HK-2 (cell line): ENCODE data around the gene METTL16.

Experiments used
- DNase-seq: peaks from one replicate; pipeline ENCODE4 v3.0.0-alpha.2; 2018; ENCODE audit not compliant: unreplicated experiment

METTL16 gene

DNA sequence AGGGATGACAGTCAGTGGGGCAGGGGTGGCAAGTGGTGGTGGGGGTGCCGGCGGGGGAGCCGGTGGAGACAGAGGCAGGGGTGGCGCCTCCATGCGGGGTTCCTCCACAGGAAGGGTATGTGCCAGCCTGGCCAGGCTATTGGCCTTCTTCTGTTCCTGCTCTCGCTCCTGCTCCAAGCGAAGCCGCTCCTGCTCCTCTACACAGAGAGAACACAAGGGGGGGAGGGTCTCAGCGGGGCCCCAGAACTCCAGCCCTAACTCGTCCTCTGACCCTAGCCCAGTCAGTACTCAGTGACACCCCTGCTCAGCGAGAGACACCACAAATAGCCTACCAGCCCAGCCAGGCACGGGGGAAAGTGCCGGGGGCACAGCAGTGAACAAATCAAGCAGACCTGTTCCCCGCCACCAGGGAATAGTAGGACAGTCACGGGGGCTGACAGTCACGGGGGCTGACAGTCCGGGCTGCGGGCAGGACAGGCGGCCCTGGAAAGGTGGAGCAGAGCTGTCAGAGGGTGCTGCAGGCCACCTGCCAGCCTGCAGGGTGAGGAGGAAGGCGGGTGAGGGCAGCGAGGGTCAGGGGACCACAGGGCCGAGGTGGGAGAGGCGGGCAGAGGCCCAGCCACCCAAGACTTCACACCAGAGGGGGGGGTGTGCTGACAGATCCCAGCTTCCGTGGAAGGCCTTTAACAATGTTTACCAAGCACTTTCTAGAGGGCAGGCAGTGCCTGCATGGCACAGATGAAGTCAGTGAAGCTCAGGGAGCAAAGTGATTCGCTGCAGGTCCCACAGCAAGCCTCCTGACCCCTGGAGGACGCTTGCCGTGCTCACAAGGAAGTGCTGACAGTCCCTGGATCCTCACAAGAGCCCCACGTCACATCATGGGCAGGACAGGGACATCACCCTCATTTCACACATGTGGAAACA is 116.2 kb downstream of the METTL16 start:
- peak; percentile 64 for DNase-seq

DNA sequence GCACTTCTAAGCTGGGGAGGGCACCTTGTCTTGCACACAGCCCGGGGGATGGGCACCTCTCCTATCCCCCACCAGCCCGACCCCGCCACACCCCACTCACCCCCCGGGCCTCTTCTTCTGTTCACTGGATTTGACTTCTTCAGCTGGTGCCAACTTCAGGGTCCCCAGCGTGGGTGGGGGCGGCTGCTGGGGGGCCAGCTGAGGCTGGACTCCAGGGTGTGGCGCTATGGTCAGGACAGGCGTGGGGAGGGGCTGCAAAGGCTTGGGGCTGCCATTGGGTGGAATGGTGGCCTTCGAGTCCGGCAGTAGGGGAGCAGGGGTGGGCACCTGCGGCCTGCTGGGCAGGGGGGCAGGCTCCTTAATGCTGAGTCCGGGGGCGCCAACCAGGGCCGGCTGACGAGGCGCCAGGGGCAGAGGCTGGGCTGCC is 116.9 kb downstream of the METTL16 start:
- no peak for DNase-seq

DNA sequence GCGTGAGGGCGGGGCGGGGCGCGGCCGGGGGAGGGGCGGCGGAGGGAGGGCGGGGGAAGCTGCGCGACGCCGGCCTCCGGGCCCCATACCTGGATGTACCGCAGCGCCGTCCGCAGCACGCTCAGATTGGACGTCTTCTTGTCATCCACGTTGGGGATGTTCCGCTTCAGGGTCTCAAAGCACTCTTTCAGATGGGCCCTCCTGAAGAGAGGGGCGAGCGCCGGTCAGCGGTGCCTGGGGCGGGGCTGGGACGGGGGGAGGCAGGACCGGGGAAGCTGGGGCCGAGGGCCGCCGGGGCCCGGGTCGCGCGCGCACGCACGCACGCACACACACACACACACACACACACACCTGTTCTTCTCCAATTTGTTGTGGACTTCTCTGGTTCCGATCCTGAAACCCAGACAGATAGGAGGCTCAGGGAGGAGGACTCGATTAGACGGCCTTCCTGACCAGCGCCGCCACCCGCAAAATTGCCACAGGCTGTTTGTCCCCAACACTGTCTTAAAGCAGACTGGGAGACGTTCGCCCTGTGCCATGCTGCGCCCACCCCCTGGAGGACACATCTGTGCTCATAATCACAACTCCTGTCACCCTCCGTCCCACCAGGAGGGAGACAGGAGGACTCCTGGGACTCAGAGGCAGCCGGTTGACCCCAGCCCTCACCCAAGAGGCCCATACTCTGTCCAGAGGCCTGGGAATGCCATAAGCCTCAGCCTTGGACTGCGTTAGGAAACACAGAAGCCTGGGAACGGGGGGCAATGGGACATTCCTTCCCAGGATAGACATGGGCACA is 117.5 kb downstream of the METTL16 start:
- DNase-seq = no peak

DNA sequence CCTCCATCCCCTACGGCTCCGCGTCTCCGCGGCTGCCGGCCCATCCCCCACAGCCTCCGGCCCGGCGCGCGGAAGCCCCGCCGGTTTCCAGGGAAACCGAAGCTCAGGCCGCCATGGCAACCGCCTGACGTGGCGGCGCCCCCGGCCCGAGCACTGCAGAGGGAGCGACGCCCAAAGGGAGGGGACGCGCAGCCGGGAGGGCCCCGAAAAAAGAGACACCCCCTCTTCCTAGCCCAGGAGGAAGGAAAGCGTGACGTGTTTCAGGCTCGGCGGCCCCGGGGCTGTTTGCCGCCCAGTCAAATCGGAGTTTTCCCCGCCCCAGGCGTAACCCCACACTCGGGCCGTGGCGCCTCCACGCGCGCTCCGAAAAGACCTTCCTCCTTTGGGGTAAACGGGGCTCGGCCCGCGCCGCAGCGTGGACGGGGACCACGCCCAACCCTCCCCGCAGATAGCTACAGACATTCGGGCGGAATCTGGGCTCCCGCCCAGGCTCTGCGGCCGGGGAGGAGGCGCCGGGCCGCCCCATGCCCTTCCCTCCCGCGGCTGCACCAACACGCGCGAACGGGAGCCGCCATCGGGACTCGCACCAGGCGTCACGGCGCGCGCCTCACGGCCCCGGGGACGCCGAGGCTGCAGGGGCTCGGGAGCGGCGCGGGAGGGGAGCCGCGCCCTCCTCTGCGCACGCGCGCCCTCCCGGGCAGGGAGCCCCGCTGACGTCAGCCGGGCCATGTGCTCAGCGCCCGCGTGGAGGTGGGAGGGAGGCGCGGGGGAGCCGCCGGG is 118.3 kb downstream of the METTL16 start:
- peak; percentile 84 for DNase-seq

DNA sequence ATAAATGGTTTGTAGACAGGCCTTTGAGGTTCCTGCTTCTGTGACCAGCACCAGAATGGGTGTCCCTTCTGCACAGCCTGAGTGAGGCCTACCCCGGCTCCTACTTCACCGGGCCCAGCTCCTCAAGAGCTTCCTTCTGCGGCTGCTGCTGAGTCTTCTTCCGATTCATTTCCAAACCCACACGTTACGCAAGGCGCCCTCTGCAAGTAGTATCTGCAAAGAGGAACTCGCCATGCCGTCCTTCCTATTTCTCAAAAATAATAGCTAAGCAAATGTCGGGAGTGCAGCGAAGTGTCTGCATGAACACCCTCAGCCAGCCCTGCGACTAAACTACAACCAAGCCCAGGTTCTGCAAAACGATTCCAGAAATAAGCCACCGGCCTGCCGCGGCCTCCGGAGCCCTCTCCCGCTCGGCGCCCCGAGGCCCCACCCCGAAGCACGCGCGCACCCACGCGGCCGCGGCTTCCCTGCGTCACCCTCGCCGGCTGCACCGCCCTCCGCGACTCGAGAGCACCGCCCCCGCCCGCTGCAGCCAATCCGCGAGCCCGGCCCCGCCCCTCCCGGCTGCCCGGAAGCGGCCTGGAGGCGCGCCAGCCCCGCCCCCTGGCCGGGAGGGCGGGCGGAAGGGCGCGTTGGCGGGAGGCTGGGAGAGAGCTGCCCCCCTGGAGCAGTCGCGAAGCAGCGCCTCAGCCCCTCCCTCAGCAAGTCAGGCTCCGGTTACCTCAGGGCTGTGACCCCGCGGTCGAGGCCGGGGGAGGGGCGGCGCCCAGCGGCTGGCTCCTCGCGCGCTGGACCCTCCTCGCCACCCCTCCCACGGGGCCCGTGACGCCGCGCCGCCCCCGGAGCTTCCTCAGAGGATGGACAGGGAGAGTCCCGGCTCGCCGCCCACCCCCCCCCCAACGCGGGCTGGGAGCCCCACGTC is 119.2 kb downstream of the METTL16 start:
- DNase-seq = peak; percentile 97

DNA sequence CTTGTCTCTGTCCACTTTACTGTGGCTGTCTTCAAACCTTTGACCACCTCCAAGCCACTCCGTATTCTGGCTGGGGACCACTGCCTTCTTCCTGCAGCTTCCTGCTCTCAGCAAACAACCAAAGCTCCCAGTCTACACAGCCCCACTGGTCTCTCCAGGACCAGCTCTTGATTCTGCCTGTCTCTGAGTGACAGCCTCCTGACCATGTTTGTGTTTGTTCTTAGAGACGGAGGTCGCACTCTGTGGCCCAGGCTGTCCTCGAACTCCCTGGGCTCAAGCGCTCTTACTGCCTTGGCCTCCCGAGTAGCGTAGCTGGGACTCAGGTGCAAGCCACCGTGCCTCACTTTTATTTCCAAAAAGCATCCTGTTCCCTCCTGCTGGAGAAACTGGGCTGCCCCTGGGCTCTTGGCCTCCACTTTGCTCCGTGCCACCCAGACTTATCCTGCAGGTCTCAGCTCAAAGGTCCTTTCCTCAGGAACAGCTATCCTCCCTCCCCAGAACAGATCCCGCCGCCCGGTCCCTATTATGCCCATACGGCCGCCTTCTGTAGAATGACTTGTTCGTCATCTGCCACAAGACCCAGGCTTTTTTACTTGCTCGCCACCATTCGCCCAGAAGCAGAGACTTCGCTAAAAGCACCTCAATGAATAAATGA is 120.0 kb downstream of the METTL16 start:
- DNase-seq = no peak

DNA sequence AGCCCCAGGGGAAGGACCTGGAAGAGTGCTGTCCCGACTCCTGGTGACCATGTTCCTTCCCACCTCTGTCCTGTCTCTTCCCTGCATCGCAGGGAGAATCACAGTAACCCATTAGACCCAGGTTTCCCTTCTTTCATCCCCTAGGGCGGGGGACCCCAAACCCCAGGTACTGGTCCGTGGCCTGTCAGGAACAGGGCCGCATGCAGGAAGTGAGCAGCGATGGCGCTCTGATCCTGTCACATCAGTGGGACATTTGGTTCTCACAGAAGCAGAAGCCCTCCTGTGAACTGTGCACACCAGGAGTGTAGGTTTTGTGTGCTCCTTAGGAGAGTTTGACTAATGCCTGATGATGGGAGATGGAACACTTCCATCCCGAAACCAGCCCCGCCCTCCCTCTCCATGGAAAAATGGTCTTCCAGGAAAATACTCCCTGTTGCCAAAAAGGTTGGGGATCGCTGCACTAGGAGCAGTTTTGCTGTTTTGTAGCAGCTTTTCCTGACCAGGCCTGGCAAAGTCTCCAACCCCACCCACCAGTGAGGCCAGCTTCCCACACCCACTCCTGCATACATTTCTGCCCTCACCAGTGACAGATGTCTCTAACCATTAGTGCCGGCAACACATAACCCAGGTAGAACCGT is 121.4 kb downstream of the METTL16 start:
- DNase-seq = no peak

DNA sequence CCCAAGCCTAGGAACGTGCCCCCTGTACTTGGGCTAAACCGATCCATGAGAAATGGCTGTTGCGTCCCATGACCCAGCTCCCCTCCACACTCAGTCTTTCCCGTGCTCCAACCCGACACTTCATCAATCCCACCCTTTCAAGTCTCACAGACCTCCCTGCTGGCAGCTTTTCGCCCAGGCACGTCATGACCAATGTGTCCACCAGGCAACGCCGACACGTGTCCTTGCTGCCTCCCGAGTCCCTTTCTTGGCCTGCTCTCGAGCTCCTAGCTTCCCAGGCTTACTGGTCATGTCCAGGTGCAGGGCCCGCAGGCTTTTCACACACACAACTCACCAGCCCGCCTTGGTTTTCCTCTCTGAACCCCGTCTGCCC is 123.0 kb downstream of the METTL16 start:
- DNase-seq = no peak

DNA sequence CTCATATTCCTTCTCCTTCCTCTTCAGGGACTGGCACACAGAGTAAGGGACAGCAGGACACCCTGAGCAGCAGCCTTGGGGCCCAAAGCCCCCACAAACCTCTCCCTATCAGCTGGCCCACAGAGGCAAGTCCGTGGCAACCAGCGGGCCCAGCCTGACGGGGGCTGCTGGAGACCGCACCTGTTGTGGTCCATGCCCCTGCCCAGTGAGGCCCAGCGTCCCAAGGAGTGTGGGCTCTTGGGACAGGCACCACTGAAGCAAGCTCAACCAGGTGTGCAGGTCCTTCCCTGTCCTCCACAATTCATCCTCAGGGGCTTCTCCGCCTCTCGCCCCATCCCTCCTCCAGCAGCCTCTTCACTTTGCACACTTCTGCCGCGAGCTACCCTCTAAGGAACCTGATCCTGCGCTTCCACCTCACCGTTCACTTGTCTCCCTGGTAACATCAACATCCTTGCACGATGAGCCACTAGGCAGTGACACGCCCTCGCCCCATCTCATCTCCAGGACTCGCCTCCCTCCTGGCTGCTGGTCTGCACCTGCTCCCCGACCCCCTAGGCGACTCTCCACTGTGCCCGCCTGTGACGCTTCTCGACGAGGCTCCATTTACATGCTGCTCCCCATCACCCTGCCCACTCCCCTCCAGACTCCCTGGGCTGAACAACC is 123.5 kb downstream of the METTL16 start:
- no peak for DNase-seq

DNA sequence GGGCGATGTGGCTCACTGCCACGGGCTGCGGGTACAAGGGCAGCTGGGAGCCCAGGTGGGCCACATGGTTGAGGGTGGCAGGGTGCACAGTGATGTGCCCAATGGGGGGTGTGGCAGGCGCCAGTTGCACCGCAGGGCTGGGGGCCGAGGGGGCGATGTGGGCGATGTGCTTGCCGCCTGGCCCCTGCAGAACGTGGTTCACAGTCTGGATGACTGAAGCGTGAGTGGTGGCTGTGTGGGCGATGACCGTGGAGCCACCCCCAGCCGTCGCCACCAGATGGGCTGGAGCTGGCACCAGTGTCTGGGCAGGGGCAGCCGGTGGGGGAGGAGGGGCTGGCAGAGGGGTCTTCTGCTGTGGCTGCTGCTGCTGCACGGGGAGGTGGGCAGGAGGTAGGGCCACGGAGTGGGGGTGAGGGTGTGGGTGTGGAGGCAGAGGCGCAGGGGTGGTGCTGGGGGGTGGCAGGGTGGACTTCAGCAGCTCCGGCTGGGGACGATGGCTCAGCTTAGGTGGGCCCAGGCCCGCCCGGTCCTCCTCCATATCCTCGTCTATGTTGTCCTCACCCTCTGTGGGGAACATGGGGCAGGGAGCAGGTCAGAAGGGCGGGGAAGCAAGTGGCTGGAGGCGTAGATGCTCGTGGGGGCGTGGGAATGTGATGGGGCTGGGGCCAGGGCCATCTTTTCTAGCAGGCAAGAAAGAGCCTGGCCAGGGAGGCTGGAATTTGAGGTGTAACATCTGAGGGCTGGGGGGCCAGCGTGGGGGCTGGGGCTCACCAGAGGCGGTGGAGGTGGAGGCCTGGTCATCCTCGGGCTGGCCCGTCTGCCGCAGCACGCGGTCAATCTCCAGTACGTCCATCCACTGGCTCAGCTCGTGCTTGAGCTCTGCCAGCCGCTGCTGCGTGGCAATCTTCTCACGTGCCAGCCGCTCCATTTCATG is 124.3 kb downstream of the METTL16 start:
- no peak for DNase-seq

DNA sequence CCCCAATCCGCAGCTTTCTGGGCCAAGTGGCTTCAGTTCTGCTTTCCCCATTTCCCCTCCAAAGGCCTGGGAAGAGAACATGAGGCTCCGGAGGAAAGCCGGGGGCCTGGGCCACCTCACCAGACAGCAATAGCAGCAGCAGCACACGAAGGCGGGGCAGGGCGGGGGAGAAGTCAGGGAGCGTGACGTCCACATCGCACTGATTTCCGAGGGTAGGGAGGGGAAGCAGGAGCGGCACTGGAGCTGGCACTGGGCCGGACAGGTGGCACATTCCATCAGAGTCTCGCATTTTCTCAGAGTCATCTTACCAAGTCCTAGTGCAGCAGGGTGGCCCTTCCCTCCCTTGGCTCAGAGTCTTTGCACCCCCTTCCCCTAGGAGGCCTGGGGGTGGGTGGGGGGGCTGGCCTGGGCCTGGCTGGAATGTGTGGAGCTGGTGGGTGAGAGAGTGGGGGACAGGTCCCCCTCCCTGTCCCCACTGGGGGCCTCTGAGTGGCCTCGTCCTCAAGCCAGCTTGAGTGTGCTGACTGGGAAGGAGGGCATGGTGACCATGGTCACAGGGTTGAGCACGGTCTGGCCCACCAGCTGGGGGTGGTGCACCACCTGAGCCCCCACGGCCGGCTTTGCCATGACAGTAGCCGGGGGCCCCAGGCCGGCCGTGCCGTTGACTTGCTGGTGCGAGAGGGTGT is 125.1 kb downstream of the METTL16 start:
- DNase-seq = no peak

DNA sequence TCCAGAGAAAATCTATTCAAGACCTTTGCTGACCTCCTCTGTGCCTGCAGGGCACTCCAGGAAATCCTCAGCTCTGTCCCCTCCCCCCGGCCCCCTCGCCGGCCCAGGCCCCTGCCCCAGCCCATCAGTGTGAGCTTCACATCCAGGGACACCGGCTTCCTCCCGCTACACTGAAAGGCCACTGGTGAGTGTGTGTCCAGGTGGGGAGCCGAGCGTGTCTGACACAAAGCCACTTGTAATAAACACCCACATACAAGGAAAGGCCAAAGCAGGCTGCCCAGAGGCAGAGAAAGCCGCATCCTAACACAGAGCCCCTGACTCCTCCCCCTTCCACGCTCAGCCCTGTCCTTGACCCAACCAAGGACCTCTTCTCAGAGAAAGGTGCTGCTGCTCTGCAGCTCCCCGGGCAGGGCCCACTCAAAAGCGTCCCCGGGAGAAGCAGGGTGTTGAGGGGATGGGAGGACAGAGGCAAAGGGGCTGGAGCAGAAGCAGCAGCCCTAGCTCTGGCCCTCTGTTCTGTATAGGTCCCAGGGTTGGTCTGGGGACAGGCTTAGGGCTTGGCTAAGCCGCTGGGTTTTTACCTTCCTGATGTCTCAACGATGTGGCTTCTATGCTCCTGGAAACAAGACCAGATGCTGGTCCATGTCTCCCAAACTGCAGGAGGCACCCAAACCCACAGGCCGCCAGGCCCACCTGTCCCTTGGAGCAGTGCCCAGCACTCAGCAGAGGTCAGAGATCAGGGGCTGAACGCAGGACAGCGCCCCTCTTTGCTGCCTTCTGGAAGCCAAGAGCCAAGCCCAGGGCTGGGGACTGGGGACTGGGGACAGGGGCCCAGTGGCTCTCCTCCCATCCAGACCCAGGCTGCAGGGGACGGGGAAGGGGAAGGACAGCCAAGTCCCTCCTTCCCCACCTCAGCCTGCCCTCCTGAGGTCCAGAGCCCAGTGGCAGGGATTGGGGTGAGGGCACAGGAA is 126.2 kb downstream of the METTL16 start:
- DNase-seq = no peak

DNA sequence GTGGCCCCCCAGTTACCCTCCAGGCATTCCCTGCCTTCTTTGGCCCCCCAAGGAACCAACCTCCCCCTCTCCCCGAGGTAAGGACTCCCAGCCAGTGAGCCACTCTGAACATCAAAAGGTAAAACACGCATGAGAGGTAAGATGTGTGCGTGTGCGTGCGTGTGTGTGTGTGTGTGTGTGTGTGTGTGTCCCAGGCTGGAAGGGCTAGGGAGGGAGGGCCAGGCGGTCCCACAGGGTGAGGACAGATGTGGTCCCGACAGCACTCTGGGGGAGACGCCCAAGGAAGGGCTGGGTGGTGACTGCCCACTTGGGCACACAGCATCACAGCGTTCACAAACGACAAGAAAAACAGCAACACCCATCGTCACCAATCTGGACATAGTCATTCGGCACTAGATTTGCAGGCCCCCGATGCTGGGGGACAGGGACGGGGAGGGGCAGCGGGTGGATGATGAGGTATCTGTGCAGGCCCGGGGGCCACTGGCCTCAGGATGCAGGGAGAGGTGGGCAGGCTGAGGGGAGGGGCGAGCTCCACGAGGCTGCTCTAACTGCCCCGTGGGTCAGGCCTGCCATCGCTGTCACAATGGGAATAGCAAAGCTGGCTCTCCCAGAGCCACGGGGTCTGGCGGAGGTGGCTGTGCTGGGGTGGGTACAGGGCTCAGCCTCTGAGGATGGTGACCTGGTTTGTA is 127.1 kb downstream of the METTL16 start:
- DNase-seq = no peak

DNA sequence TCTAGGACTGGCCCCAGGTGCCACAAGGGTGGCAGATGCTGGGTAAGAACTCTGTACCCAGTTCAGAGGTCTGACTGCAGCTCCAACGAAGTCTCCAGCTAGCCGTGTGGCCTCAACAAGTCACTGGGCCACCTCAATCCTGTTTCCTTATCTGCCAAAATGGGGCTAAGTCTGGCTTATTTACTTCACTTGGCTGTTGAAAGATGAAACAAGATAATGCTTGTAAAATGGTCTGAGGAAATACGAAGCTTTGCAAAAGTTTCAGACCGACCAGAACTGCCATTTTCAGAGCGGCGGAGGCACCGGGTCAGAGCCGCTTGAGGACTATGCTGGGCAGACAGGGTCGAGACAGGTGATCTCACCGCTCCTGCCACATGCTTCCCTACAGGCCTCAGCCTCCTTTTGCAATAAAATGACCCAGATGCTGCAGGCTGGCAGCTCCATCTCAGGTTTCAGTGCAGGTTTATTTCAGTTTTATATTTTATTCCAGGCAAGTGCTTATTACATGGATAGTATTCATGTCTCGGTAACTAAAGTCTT is 128.0 kb downstream of the METTL16 start:
- DNase-seq = no peak

DNA sequence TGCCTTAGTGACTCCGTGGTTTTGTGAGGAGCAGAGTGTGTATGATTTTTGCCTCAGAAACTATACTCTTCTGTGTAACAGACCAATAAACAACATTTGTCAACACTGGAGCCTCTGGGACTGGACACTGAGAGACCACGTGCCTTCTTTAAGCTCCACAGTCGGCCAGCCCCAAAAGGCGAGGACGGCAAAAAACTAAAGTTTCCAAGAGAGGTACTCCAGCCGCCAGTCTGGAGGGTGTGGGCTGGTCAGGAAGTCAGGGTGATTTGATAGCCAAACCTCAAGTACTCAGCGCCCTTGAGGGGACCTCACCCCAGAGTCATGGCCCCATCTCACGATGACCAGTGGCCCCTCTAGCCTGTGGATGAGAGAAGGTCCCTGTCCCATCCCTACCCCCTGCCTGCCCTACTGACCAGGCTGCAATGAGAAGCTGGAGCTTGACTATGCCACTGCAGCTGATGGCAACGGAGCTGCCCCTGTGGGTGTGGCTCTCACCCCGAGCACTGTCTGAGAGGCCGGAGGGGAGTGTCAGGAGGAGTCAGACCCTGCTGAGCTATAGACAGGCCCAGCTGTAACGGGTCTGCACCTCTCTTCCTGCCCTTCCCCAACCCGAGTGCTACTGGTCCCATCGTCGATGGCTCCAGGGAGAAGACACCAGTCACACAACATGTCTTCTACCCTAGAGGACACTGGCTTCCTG is 130.6 kb downstream of the METTL16 start:
- DNase-seq = no peak
